Femur (tissue), 1 donor: Measurements from ENCODE around the gene STRBP.
A peak's percentile ranks its signal among the peaks of the same experiment; 100 is the strongest.
"Not testable (repeated sequence)": the region's sequence is repeated elsewhere in the genome, so short reads cannot be mapped to it uniquely, and the experiment has no call there.

ENCODE experiments used
- DNase-seq: peaks from one replicate; pipeline ENCODE4 v3.0.0-alpha.2; 2017

STRBP gene

DNA sequence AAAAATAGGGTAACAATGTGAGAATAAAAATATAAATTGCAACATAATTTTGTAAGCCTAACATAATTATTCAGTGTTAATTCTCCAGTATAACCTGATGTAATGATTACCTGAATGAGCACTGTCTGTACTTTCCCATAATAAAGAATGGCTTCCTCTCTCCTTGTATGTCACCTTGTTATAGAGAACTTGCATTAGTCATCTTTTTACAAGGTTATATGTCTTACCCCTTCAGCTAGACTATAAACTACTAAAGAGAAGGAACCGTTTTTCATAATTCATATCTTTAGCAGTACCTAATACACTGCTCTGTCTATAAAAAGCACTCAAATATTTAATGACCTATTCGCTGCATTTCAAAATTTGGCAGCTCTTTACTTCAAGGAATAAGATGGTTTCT is 19.8 kb downstream of the STRBP start:
- DNase-seq = no peak

GRCh38 chr9:123246534-123246933 is 21.9 kb downstream of the STRBP start:
- no peak for DNase-seq

- no peak for DNase-seq
Measured at GRCh38 chr9:123239726-123240125, 28.7 kb downstream of the STRBP start.

GRCh38 chr9:123238365-123238764 is 30.0 kb downstream of the STRBP start:
- no peak for DNase-seq

GRCh38 chr9:123237220-123237619 is 31.2 kb downstream of the STRBP start:
- DNase-seq = no peak

DNA sequence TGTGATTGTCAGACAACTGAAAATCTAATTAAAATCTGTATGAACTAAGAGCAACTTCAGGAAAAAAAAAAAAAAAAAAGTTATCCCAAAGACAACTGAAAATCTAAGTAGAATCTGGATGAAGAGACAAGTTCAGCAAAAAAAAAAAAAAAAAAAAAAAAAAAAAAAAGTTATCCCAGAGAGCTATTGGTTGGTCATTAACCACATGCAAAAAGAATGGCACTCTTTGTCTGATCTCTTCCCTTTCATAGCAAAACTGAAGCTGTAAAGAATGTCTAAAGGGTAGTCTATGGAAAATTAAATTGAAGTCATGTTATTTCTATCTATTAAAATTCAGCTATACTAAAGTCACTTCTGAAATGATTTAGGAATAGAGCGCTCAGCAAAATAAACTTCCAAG is 32.9 kb downstream of the STRBP start:
- no peak for DNase-seq

GRCh38 chr9:123234853-123235252 is 33.5 kb downstream of the STRBP start:
- no peak for DNase-seq

GRCh38 chr9:123232332-123232731 is 36.1 kb downstream of the STRBP start:
- no peak for DNase-seq

DNA sequence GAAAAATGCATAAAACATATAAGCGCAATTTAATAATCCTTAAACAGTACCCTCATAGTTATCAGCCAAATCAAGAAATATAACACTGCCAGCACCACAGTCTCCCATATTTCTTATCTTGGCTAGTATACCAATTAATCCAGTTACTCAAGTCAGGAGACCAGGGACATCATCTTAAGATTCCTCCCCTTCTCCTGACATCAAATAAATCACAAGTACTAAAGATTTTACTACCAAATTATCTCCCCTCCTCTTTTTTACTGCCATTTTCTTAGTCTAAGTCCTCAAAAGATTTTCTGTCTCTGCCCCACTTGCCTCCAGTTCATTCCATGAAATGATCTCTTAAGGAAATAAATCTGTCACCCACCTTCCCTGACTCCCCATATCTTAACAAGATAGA is 37.0 kb downstream of the STRBP start:
- no peak for DNase-seq

DNA sequence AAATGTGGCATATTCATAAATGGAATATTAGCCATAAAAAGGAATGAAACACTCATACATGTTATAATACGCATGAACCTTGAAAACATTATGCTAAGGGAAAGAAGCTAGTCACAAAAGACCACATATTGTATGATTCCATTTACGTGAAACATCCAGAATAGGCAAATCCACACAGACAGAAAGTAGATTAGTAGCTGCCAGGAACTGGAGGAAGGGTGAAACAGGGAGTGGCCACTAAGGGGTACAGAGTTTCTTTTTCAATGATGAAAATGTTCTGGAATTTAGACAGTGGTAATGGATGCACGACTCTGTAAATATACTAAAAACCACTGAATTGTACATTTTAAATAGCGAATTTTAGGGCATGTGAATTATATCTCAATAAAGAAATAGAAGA is 39.4 kb downstream of the STRBP start:
- no peak for DNase-seq

DNA sequence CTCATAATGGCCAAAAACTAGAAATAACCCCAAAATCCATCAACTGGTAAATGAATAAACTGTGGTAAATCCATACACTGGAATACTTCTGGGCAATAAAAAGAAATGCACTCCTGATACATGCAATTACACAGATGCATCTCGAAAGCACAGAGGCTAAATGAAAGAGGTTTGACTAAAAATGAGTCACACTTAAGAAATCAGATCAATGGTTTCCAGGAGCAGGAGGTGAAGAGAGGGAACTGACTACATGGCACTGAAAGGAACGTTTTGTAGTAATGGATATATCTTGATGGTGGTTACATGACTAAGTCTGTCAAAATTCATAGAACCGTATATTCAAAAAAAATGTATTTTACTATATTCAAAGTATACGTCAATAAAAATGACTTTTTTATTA is 42.4 kb downstream of the STRBP start:
- no peak for DNase-seq

- DNase-seq = peak; percentile 24
Measured at GRCh38 chr9:123225374-123225813, 43.0 kb downstream of the STRBP start.

- no peak for DNase-seq
Measured at GRCh38 chr9:123220127-123220526, 48.3 kb downstream of the STRBP start.

DNA sequence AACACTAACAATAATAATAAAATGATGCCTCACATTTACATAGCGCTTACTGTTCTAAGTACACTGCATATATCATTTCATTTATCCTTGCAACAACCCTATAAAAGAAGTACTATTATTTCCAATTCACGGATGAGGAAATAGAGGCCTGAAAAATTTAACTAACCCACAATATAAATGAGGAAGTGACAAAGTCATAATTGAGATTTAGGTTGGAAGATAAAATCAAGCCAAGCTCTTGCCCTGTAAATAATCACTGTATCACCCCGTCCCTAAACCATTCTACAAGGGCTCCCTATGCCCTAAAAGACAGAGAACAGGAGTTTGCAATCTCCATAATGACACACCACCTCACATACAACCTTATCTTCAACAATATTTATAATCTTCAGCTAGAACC is 49.6 kb downstream of the STRBP start:
- DNase-seq = no peak

- no peak for DNase-seq
Measured at GRCh38 chr9:123217128-123217654, 51.2 kb downstream of the STRBP start.

GRCh38 chr9:123216251-123216797 is 52.1 kb downstream of the STRBP start:
- no peak for DNase-seq

DNA sequence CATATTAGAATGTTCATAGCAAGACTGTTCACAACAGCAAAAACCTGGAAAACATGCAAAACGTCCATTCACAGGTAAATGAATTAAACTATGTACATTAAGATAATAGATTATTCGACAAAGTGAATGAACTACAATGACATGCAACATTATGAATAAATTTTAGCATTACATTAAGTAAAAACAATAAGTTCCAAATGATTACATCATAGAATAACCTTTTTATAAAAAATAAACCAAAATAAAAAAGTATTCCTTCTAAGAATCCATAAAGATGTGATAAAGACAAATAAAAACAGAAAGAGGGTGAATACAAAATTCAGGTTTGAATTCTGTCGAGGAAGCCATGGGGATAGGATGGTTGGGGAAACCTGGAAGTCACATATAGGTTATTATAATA is 57.3 kb downstream of the STRBP start:
- DNase-seq = no peak

GRCh38 chr9:123208626-123209174 is 59.7 kb downstream of the STRBP start:
- no peak for DNase-seq

- no peak for DNase-seq
Measured at GRCh38 chr9:123206065-123206464, 62.3 kb downstream of the STRBP start.

GRCh38 chr9:123201083-123201482 is 67.3 kb downstream of the STRBP start:
- DNase-seq = no peak

DNA sequence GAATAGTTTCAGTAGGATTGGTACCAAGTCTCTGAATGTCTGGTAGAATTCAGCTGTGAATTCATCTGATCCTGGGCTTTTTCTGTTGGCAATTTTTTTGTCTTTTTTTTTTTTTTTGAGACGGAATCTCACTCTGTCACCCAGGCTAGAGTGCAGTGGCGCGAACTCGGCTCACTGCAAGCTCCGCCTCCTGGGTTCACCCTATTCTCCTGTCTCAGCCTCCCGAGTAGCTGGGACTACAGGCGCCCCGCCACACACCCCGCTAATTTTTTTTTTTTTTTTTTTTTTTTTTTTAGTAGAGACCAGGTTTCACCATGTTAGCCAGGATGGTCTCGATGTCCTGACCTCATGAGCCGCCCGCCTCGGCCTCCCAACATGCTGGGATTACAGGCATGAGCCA is 67.9 kb downstream of the STRBP start:
- not testable (repeated sequence) for DNase-seq

DNA sequence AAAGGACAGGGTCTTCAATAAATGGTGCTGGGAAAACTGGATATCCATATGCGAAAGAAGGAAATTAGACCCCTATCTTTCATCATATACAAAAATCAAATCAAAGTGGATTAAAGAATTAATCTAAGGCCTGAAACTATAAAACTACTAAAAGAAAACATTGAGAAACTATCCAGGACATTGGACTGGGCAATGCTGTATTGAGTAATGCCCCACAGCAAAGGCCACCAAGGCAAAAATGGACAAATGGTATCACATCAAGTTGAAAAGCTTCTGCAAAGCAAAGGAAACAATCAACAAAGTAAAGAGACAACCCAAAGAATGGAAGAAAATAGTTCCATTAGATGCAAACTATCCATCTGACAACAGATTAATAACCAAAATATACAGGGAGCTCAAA is 72.3 kb downstream of the STRBP start:
- DNase-seq = no peak

DNA sequence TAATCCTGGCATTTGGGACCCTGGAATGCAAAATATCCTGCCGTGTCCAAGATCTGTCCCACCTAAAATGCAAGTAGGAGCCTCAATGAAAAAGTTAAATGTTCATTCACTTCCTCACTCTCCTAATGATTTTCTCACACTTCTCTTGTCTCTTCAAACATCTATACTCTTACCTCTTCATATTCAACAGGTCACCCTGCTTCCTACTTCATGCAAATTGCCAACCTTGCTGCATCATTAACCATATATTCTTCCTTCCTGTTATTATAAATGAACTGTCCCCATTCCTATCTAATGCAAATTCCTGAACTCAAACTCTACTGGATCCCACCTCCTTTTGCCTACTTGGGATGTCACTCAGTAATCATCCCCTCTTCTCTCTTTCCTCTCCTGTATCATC is 74.4 kb downstream of the STRBP start:
- no peak for DNase-seq

DNA sequence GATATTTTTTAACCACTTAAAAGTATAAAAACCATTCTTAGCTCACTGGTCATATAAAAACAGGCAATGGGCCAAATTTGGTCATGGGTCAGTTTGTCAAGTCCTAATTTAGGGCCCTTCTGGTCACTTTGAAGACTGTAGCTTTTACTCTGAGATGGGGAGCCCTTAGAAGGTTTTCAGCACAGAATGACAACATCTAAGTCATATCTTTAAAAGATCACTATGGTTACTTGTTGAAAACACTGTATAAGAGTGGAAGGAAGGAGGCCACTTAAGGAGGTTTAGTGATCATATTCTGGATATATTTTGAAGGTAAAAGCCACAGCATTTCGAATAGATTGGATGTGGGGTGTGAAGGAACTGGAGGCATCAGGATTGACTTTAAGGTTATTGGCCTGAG is 76.7 kb downstream of the STRBP start:
- no peak for DNase-seq

- DNase-seq = no peak
Measured at GRCh38 chr9:123191260-123191659, 77.1 kb downstream of the STRBP start.
